Esophagus (tissue), 2 donors: ENCODE measurements around the gene IGSF3. TPM values are rescaled to one million over a fixed set of nuclear protein-coding genes. Genes with fewer than 3 reads are reported as not detected.

Experiments
- H3K27ac ChIP-seq, 2 donors: one replicate each; pipeline ENCODE4 v1.5.1; 2013; ENCODE audit warnings: low read depth in 2 of 2, mild to moderate bottlenecking in 2 of 2, inconsistent platforms in 1 of 2, low read length in 1 of 2, moderate library complexity in 1 of 2
- H3K27me3 ChIP-seq, 2 donors: one replicate each; pipeline ENCODE4 v1.6.1; 2013; ENCODE audit warnings: low read length in 2 of 2, control low read depth in 1 of 2, mild to moderate bottlenecking in 1 of 2; ENCODE audit not compliant: insufficient read depth in 2 of 2, control insufficient read depth in 1 of 2
- H3K36me3 ChIP-seq, 2 donors: one replicate each; pipeline ENCODE4 v1.6.1; 2013; ENCODE audit warnings: low read length in 1 of 2; ENCODE audit not compliant: control insufficient read depth in 2 of 2, insufficient read depth in 2 of 2
- H3K4me1 ChIP-seq, 2 donors: one replicate each; pipeline ENCODE4 v1.6.1; 2013; ENCODE audit warnings: low read length in 1 of 2; ENCODE audit not compliant: control insufficient read depth in 2 of 2, insufficient read depth in 2 of 2
- H3K4me3 ChIP-seq, 2 donors: one replicate each; pipeline ENCODE4 v1.5.1; 2013; ENCODE audit warnings: low read length in 2 of 2, mild to moderate bottlenecking in 2 of 2, low read depth in 1 of 2, moderate library complexity in 1 of 2
- H3K9me3 ChIP-seq, 2 donors: one replicate each; pipeline ENCODE4 v1.6.1; 2013; ENCODE audit warnings: mild to moderate bottlenecking in 2 of 2, low read depth in 1 of 2, low read length in 1 of 2, moderate library complexity in 1 of 2; ENCODE audit not compliant: control insufficient read depth in 2 of 2, insufficient read depth in 1 of 2
- WGBS, 2 donors: extraction: QIAGEN DNeasy Blood & Tissue Kit; methylation state at CpG; one replicate each; pipeline ENCODE4 v1.1.7; 2013; 5-methylcytosine and 5-hydroxymethylcytosine counted together
- polyA plus RNA-seq, 2 donors: library from polyadenylated mRNA; stranded (reverse); fragments of 200-250 nt; gene quantifications; one replicate each; pipeline ENCODE4 v1.2.3, GENCODE V29; 2013
- donor health status: healthy with polysubstance abuse.
- donor health status: Bipolar disorder and iron deficiency.

IGSF3 gene
- polyA plus RNA-seq, 2 donors = 11.0 to 15.5 TPM

- Histone ChIP-seq H3K27me3 (no peaks in the 10 kb centered on the region), H3K27ac (no peak overlapping the region), H3K4me1 (peaks cover 0 to 2% of the 10 kb centered on the region in 2 donors), H3K9me3 (no peaks in the 10 kb centered on the region), H3K4me3 (no peak overlapping the region), H3K36me3 (peaks cover 2 to 12% of the 10 kb centered on the region in 2 donors)
- WGBS, 2 donors = 66 to 68% methylated on average over 5 of the region's 5 CpGs
Observed at GRCh38 chr1:116587501-116588227, 79.9 kb downstream of the IGSF3 start.

DNA sequence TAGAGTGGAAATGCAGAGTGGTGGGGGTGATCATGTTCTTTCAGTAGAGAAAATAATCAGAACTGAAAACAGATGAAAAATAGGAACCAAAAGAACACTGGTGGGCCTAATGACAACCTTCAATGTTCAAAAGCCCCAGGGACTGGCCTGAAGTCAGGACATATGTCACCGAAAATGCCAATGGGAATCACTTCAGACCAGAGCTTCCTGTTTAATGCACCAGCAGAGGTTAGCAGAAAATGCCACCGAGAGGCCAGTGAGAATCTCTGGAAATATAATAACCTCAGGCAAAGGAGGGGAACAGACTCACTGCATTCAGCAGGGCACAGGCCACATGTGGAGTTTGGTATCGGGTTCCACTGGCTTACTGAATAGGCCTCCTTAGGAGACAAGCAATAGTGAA, 80.8 kb downstream of the IGSF3 start:
- Histone ChIP-seq H3K9me3 (no peaks in the 10 kb centered on the region), H3K36me3 (peaks cover 2 to 12% of the 10 kb centered on the region in 2 donors), H3K4me3 (no peak overlapping the region), H3K27ac (no peak overlapping the region), H3K4me1 (peaks cover 0 to 2% of the 10 kb centered on the region in 2 donors), H3K27me3 (no peaks in the 10 kb centered on the region)
- 78 to 80% methylated on average over 3 of the region's 3 CpGs for WGBS, 2 donors

- 81 to 86% methylated on average over 1 of the region's 1 CpG for WGBS, 2 donors
Observed at GRCh38 chr1:116585886-116586285, 81.6 kb downstream of the IGSF3 start.

GRCh38 chr1:116581323-116581885, 86.1 kb downstream of the IGSF3 start:
- WGBS, 2 donors = 52 to 62% methylated on average over 3 of the region's 3 CpGs
- H3K27me3 ChIP-seq = no peaks in the 10 kb centered on the region
- H3K27ac ChIP-seq = no peak overlapping the region
- H3K9me3 ChIP-seq = no peaks in the 10 kb centered on the region
- H3K36me3 ChIP-seq = peaks cover 2 to 20% of the 10 kb centered on the region in 2 donors
- no peaks in the 10 kb centered on the region for H3K4me1 ChIP-seq
- no peak overlapping the region for H3K4me3 ChIP-seq

More at GRCh38 chr1:116585886-116586285, 81.6 kb downstream of the IGSF3 start:
- Histone ChIP-seq H3K4me3 (no peak overlapping the region), H3K36me3 (peaks cover 2 to 12% of the 10 kb centered on the region in 2 donors), H3K9me3 (no peaks in the 10 kb centered on the region), H3K4me1 (peaks cover 0 to 2% of the 10 kb centered on the region in 2 donors), H3K27ac (no peak overlapping the region), H3K27me3 (no peaks in the 10 kb centered on the region)

DNA sequence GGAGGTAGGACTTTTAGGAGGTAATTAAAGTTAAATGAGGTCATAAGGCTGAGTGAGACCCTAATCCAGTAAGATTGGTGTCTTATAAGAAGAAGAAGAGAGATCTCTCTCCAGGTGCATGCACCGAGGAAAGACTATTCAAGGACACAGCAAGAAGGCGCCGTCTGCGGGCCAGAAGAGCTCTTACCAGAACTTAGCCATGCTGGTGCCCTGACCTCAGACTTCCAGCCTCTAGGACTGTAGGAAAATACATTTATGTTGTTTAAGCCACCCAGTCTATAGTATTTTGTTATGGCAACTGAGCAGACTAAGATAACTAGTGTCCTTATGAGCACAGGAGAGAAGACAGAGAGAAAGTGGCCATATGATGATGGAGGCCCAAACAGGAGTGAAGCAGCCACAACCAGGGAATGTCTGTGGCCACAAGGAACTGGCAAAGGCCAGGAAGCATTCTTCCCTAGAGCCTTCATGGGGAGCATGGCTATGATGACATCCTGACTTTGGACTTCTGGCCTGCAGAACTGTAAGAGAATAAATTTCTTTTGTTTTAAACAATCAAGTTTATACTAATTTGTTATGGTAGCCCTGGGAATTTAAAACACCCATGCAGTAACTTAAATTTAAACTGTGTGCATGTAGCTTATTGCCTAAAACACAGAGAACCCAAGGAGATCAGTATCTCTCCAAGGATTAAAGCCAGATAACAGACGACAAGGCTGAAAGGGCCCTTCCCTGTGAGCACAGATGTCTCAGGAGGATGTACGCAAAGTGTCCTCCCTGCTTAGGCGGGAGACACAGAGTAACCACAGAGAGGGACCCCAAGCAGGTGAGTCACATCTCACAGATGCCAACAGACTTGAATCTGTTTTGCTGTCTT, 86.8 kb downstream of the IGSF3 start:
- no peak overlapping the region for H3K27ac ChIP-seq
- H3K4me1 ChIP-seq = no peaks in the 10 kb centered on the region
- no peak overlapping the region for H3K4me3 ChIP-seq
- H3K36me3 ChIP-seq = peaks cover 2 to 20% of the 10 kb centered on the region in 2 donors
- WGBS, 2 donors = 74 to 81% methylated on average over 7 of the region's 7 CpGs
- no peaks in the 10 kb centered on the region for H3K27me3 ChIP-seq
- H3K9me3 ChIP-seq = no peaks in the 10 kb centered on the region

- Histone ChIP-seq H3K4me3 (no peak overlapping the region), H3K27ac (no peak overlapping the region), H3K27me3 (no peaks in the 10 kb centered on the region), H3K9me3 (no peaks in the 10 kb centered on the region), H3K36me3 (peaks cover 2 to 12% of the 10 kb centered on the region in 2 donors), H3K4me1 (no peaks in the 10 kb centered on the region)
- WGBS, 2 donors = 77 to 84% methylated on average over 20 to 21 of the region's 21 CpGs
Observed at GRCh38 chr1:116579259-116579875, 88.2 kb downstream of the IGSF3 start.

GRCh38 chr1:116578581-116578980, 89.0 kb downstream of the IGSF3 start:
- no peaks in the 10 kb centered on the region for H3K4me1 ChIP-seq
- H3K9me3 ChIP-seq = no peaks in the 10 kb centered on the region
- no peak overlapping the region for H3K27ac ChIP-seq
- no peak overlapping the region for H3K4me3 ChIP-seq
- peaks cover 2 to 12% of the 10 kb centered on the region in 2 donors for H3K36me3 ChIP-seq
- WGBS, 2 donors = 98 to 100% methylated on average over 1 of the region's 1 CpG
- H3K27me3 ChIP-seq = no peaks in the 10 kb centered on the region

- WGBS, 2 donors = 83 to 87% methylated on average over 5 of the region's 5 CpGs
- peaks cover 0 to 10% of the 10 kb centered on the region in 2 donors for H3K36me3 ChIP-seq
Observed at GRCh38 chr1:116577759-116578314, 89.7 kb downstream of the IGSF3 start.

More at GRCh38 chr1:116577759-116578314, 89.7 kb downstream of the IGSF3 start:
- no peak overlapping the region for H3K27ac ChIP-seq
- H3K4me1 ChIP-seq = no peaks in the 10 kb centered on the region
- no peaks in the 10 kb centered on the region for H3K27me3 ChIP-seq
- no peak overlapping the region for H3K4me3 ChIP-seq
- no peaks in the 10 kb centered on the region for H3K9me3 ChIP-seq
